ENCODE results near the gene LARP1. TPM values are rescaled to one million over a fixed set of nuclear protein-coding genes. Genes with fewer than 3 reads are reported as not detected.

The LARP1 gene
- total RNA-seq, 1 donor: 124 TPM

- DNase-seq (ENCODE audit: insufficient read length, low spot score, missing footprints): peak; percentile 22
- no peak overlapping the region for H3K4me3 ChIP-seq (ENCODE audit: insufficient read depth, low read length)
- H4K20me1 ChIP-seq (ENCODE audit: insufficient read depth, low read length): peaks cover 95% of the 10 kb centered on the region
- peaks cover 99% of the 10 kb centered on the region for H3K79me2 ChIP-seq (ENCODE audit: insufficient read depth, low read length)
- peaks cover 39% of the 10 kb centered on the region for H3K4me1 ChIP-seq (ENCODE audit: insufficient read depth, low read length)
- H3K4me2 ChIP-seq (ENCODE audit: insufficient read depth, low read length): no peak overlapping the region
- TF ChIP-seq CTCF (IDR thresholded peaks at IDR 0.05; ENCODE audit: extremely low read depth, low read depth, low read length): no peak
- no peaks in the 10 kb centered on the region for H3K9me3 ChIP-seq (ENCODE audit: low read depth, low read length)
- no peaks in the 10 kb centered on the region for H3K27me3 ChIP-seq (ENCODE audit: insufficient read depth, low read length)
- H3K36me3 ChIP-seq (ENCODE audit: insufficient read depth, low read length): no peaks in the 10 kb centered on the region
- no peak overlapping the region for H2AFZ ChIP-seq (ENCODE audit: low read length)
- peak overlapping the region; percentile 13 for H3K27ac ChIP-seq (ENCODE audit: low read depth, low read length)
Observed at GRCh38 chr5:154762261-154762660, 7.1 kb downstream of the LARP1 start.

GRCh38 chr5:154762700-154763099, 7.5 kb downstream of the LARP1 start:
- peaks cover 96% of the 10 kb centered on the region for H4K20me1 ChIP-seq (ENCODE audit: insufficient read depth, low read length)
- DNase-seq (ENCODE audit: insufficient read length, low spot score, missing footprints): no peak
- H3K27ac ChIP-seq (ENCODE audit: low read depth, low read length): peak overlapping the region; percentile 13
- no peak overlapping the region for H3K4me3 ChIP-seq (ENCODE audit: insufficient read depth, low read length)
- no peaks in the 10 kb centered on the region for H3K27me3 ChIP-seq (ENCODE audit: insufficient read depth, low read length)
- H3K9me3 ChIP-seq (ENCODE audit: low read depth, low read length): no peaks in the 10 kb centered on the region
- H3K36me3 ChIP-seq (ENCODE audit: insufficient read depth, low read length): no peaks in the 10 kb centered on the region
- H3K4me2 ChIP-seq (ENCODE audit: insufficient read depth, low read length): no peak overlapping the region
- no peak for TF ChIP-seq CTCF (IDR thresholded peaks at IDR 0.05; ENCODE audit: extremely low read depth, low read depth, low read length)
- peaks cover 39% of the 10 kb centered on the region for H3K4me1 ChIP-seq (ENCODE audit: insufficient read depth, low read length)
- peaks cover 100% of the 10 kb centered on the region for H3K79me2 ChIP-seq (ENCODE audit: insufficient read depth, low read length)
- H2AFZ ChIP-seq (ENCODE audit: low read length): no peak overlapping the region

- H3K4me3 ChIP-seq (ENCODE audit: insufficient read depth, low read length): no peak overlapping the region
- peaks cover 92% of the 10 kb centered on the region for H4K20me1 ChIP-seq (ENCODE audit: insufficient read depth, low read length)
- H3K27ac ChIP-seq (ENCODE audit: low read depth, low read length): no peak overlapping the region
- H3K4me2 ChIP-seq (ENCODE audit: insufficient read depth, low read length): no peak overlapping the region
- peaks cover 24% of the 10 kb centered on the region for H3K4me1 ChIP-seq (ENCODE audit: insufficient read depth, low read length)
- no peaks in the 10 kb centered on the region for H3K9me3 ChIP-seq (ENCODE audit: low read depth, low read length)
- no peaks in the 10 kb centered on the region for H3K36me3 ChIP-seq (ENCODE audit: insufficient read depth, low read length)
- H3K27me3 ChIP-seq (ENCODE audit: insufficient read depth, low read length): no peaks in the 10 kb centered on the region
- DNase-seq (ENCODE audit: insufficient read length, low spot score, missing footprints): no peak
- H2AFZ ChIP-seq (ENCODE audit: low read length): no peak overlapping the region
- peaks cover 99% of the 10 kb centered on the region for H3K79me2 ChIP-seq (ENCODE audit: insufficient read depth, low read length)
- TF ChIP-seq CTCF (IDR thresholded peaks at IDR 0.05; ENCODE audit: extremely low read depth, low read depth, low read length): no peak
Observed at GRCh38 chr5:154764967-154765366, 9.8 kb downstream of the LARP1 start.

- Histone ChIP-seq H3K27ac (ENCODE audit: low read depth, low read length) (no peak overlapping the region), H3K36me3 (ENCODE audit: insufficient read depth, low read length) (no peaks in the 10 kb centered on the region), H3K79me2 (ENCODE audit: insufficient read depth, low read length) (peaks cover 99% of the 10 kb centered on the region), H3K4me3 (ENCODE audit: insufficient read depth, low read length) (no peak overlapping the region), H4K20me1 (ENCODE audit: insufficient read depth, low read length) (peaks cover 92% of the 10 kb centered on the region), H3K9me3 (ENCODE audit: low read depth, low read length) (no peaks in the 10 kb centered on the region), H3K4me2 (ENCODE audit: insufficient read depth, low read length) (no peak overlapping the region), H2AFZ (ENCODE audit: low read length) (no peak overlapping the region), H3K27me3 (ENCODE audit: insufficient read depth, low read length) (no peaks in the 10 kb centered on the region), H3K4me1 (ENCODE audit: insufficient read depth, low read length) (peaks cover 24% of the 10 kb centered on the region)
- DNase-seq (ENCODE audit: insufficient read length, low spot score, missing footprints): peak; percentile 47
- TF ChIP-seq CTCF (IDR thresholded peaks at IDR 0.05; ENCODE audit: extremely low read depth, low read depth, low read length): no peak
Observed at GRCh38 chr5:154765396-154765925, 10.3 kb downstream of the LARP1 start.
